HG02623 (cell line): ENCODE results near the gene PRDM1.

Experiments used
- ATAC-seq: cut with Tn5 transposase; IDR thresholded peaks from one replicate; pipeline ENCODE4 v1.9.1; 2021; ENCODE audit warnings: moderate library complexity; ENCODE audit not compliant: unreplicated experiment

PRDM1 gene

DNA sequence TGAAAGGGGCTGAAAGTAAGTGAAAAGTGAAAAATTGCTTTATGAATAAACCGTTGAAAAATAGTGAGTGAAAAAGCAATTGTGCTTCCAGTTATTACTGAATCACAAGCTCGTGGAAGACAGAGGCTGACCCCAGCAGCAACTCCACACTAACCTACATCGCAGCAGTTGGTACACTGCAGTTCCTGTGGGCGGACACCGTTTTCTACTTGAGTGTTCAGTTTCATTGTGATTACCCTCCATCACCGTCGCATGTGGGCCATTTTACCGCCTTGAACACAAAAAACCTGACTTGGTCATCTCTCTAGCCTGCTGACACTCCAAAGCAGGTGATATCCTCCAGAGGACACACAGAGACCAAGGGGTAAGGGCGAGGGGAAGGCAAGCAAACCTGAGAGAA, 28.4 kb downstream of the PRDM1 start:
- peak; percentile 89 for ATAC-seq

DNA sequence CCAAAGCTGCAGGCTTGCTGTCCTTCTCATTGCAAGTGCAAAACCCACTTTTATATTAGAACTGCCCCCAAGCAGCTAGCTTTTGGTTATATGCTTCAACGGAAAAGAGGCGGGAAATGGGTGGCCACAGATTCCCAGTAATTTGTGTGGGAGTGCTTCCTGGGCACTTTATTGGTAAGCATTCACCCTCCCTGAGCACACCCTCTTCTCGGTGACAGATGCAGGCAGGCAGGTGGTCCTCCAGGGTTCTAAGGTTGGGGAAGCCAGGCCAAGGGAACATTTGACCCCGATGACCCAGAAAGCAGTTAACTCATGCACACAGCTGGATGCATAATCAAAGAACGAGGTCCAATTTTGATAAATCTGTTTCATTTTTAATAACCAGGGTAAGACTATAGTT, 29.1 kb downstream of the PRDM1 start:
- ATAC-seq, result no peak

GRCh38 chr6:106116125-106116832, 30.1 kb downstream of the PRDM1 start:
- ATAC-seq, result no peak

DNA sequence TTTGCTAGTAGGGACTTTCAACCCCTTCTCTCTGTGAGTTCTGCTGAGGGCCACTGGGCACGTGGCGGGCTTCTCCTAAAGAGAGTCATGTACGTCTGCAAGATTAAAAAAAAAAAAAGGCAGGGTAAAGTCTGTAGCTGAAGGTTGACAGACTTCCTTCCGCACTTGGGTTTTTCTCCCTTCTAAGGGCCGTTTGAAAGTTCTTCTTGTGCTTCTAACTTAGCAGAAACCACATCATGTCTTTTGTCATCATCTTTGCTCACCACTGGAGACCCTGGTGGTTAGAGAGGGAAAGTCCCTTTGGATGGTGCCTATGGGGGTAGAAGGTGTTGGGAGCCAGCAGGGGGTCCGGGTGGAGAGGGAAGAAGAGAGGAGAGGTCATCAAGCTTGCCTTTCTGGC, 31.4 kb downstream of the PRDM1 start:
- no peak for ATAC-seq

- no peak for ATAC-seq
Measured at GRCh38 chr6:106118835-106119431, 32.8 kb downstream of the PRDM1 start.

- ATAC-seq, result no peak
Measured at GRCh38 chr6:106119546-106119945, 33.4 kb downstream of the PRDM1 start.

DNA sequence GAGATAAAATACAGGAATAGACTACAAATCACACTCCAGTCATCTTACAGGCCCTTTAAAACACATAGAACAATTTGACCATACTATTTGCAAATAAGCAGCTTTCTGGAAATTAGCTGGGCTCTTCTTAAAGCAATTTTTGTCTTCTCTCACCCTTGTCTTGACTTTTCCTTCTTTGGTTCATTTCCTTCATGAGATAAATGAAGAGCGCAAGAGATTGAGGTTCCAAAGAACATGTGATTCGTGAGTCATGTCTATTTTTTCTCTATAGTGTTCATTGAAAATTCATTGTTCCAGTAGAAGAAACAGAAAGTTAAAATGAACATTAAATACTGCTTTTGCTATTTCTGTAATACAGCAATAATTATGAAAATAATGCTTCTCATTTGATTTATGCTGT, 33.9 kb downstream of the PRDM1 start:
- ATAC-seq, result no peak

DNA sequence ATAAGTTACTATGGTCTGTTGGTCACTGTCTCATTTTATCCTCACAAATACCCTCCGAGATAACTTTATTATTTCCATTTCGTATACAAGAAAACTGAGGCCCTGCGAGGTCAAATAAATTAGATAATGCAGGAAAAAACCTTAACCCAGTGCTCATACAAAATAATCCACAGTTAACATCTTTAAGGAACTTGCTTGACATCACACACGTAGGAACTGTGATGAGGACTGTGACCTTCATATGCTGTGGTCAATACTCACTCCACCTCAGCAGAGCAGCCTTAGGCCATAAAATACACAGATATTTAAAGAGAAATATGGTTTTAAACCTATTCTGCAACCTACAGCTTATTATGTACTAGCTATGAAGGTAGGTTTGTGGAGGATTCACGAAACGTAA, 34.3 kb downstream of the PRDM1 start:
- ATAC-seq, result no peak

- no peak for ATAC-seq
Measured at GRCh38 chr6:106122306-106122918, 36.3 kb downstream of the PRDM1 start.

GRCh38 chr6:106122938-106123656, 37.0 kb downstream of the PRDM1 start:
- no peak for ATAC-seq

DNA sequence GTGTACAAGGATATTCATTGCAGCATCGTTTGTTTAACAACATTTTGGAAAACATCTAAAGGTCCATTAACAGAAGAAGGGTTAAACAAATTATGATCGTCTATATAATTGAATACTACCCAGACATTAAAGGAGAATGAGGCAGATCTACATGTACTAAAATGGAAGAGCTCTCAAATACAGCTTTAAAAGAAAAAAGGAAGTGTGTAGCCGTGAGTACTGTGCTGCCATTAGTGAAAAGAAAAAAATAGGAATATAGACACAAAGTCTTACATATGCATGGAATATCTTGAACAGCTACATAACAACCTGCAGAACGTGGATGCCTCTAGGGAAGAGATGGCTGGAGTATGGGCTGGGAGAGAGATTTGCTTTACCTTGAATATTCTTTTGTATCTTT, 37.9 kb downstream of the PRDM1 start:
- no peak for ATAC-seq

DNA sequence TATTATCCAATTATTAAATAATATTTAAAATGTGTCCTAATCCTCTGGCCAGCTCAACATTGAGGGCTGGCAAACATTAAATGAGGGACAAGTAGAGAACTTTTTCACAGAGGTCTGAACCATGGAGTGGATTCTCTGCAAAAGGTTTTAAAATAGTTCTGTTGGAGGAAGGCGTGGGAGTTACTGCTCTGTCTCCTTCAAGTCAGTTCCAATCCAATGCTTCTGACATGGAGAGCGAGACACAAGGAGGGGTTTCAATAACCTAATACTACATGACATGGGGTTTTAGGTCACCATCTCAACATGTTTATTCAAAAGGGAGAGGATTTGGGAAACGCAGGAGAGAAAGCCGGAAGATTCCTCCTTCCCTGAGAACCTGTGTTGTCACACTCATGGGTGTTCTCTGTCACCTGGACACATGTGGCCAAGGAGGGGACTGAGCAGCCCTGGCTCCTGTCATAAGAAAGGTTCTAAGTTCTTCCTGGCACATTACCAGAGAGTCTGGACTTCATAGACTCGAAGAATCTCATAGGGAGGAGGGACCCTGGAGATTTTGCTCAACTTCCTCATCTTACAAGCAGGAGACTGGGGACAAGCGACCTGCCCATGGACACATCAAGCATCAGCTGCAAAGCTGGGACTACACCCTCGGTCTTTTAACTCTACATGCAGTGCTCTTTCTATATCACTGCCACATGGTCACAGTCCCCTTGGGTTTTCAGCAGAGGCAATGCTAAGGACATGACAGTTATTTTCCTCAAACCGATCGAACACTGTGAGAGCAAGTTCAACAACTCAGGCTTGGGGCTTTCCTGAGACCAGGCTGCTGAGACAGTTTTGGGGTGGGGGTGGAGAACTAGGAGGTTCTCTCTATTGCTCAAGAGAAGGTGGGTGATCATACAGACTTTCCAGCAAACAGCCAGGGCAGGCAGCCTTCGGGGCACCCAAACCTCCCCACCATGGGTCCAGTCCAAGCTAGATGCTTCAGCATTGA, 38.6 kb downstream of the PRDM1 start:
- no peak for ATAC-seq

GRCh38 chr6:106125925-106126435, 39.8 kb downstream of the PRDM1 start:
- ATAC-seq, result peak; percentile 51

DNA sequence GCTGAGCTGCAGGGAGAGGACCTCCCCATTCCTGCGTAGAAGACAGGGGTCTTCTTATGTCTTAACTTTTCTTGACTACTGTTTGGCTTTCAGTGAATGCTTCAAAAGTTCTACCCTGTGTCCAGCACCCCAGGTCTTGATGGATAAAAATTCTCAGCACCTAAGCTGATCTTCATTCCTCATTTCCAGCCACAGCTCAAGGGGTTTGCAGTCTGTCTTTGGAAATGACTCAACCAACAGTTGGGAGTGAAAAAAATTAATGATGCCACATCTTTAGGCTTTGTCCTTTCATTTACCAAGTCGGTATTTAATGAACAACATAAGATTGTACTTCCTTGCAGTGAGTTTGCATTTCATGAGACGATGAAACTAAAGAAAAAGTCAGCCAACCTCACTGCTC, 40.3 kb downstream of the PRDM1 start:
- ATAC-seq, result no peak

- ATAC-seq, result no peak
Measured at GRCh38 chr6:106128981-106129781, 43.0 kb downstream of the PRDM1 start.

DNA sequence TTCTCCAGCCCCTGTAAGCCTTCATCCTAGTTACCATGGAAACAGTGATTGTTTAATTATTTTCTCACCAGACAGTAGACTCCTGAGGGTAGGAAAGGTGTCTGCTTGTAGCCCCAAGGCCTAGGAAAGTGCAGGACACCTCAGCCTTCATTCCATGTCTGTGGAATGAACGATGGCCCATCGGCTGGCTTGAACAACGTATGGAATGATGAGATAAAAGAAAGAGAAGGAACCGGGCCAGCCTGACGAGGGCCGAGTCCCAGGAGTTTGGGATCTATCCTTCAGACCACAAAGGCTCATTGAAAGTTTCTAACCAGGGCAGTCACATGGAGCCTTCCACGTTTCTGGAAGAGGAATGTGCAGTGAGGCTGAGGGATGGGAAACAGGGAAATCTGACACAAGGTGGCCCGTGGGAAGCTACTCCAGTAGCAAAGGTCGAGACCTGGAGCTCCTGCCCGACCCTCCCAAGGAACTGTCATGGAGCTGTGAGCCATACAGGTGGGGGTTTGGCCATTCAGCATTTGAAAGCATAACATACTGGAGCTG, 46.1 kb downstream of the PRDM1 start:
- ATAC-seq, result no peak

- no peak for ATAC-seq
Measured at GRCh38 chr6:106133040-106133439, 46.9 kb downstream of the PRDM1 start.

DNA sequence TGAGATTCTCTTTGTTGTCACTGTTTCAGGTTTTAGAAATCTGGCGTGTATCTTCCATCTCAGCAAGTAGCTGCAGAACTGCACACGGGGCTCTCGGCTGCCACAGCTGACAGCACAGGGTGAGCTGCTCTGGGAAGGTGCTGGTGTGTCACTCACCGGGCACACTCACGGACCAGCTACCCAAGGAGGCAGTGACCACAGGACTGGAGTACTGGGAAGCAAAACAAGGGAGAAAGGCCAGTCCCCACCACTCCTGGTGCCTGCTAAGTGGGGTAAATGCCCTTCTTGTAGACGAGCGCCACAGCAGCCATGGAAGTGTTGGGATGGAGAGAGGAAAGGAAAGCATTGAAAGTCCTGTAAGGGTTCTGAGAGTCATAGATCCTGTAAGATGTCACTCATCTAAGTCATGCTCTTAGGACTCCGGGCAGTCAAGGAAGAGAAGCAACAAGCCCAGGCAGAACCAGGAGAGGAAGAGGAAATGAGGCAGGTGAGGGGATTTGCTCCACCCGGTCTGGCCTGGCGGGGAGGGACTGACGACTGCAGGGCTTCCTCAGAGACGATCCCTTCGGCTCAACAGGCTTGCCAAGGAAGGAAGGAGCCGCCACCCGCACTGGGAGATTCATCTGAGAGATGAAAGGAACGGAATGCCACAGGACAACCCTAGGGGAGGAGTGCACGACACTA, 48.1 kb downstream of the PRDM1 start:
- ATAC-seq, result no peak
